Progenitor cell of endocrine pancreas (in vitro differentiated cells): ENCODE data around the gene GNA15. TPM values are rescaled to one million over a fixed set of nuclear protein-coding genes. Genes with fewer than 3 reads are reported as not detected.
"Not testable (repeated sequence)": the region's sequence is repeated elsewhere in the genome, so short reads cannot be mapped to it uniquely, and the experiment has no call there.

Experiments
- DNase-seq: peaks from one replicate; pipeline ENCODE4 v3.0.0; 2021; ENCODE audit warnings: low spot score; ENCODE audit not compliant: unreplicated experiment
- H3K27ac Mint-ChIP-seq: 2 replicates; pipeline ENCODE4 v1.8.0; 2021; ENCODE audit warnings: mild to moderate bottlenecking, moderate library complexity, mixed read lengths
- H3K27me3 Mint-ChIP-seq: 2 replicates; pipeline ENCODE4 v1.8.0; 2021; ENCODE audit warnings: mixed read lengths
- H3K36me3 Mint-ChIP-seq: 2 replicates; pipeline ENCODE4 v1.8.0; 2022; ENCODE audit warnings: mixed read lengths; ENCODE audit not compliant: insufficient read depth
- H3K4me1 Mint-ChIP-seq: 2 replicates; pipeline ENCODE4 v1.8.0; 2021; ENCODE audit warnings: low read depth, mixed read lengths
- H3K4me3 Mint-ChIP-seq: 2 replicates; pipeline ENCODE4 v1.8.0; 2021; ENCODE audit warnings: low read depth, mild to moderate bottlenecking, moderate library complexity, mixed read lengths
- H3K9me3 Mint-ChIP-seq: 2 replicates; pipeline ENCODE4 v1.8.0; 2021; ENCODE audit warnings: low read depth, mixed read lengths
- CTCF ChIP-seq: fragments of 200-600 bp; sonication (generic); IDR thresholded peaks from one replicate; pipeline ENCODE4 v1.5.0; 2021; ENCODE audit warnings: antibody characterized with exemption, mild to moderate bottlenecking; ENCODE audit not compliant: unreplicated experiment
- long read RNA-seq: library from polyadenylated mRNA; unstranded; transcript quantifications from one replicate; pipeline ENCODE4 v2.0.0, GENCODE V29; 2020
- total RNA-seq: library from RNA; stranded (reverse); gene quantifications from 2 replicates; pipeline ENCODE4 v1.2.1, GENCODE V29; 2021

The GNA15 gene
- not detected in 2 replicates for total RNA-seq
- long read RNA-seq = 0 reads

DNA sequence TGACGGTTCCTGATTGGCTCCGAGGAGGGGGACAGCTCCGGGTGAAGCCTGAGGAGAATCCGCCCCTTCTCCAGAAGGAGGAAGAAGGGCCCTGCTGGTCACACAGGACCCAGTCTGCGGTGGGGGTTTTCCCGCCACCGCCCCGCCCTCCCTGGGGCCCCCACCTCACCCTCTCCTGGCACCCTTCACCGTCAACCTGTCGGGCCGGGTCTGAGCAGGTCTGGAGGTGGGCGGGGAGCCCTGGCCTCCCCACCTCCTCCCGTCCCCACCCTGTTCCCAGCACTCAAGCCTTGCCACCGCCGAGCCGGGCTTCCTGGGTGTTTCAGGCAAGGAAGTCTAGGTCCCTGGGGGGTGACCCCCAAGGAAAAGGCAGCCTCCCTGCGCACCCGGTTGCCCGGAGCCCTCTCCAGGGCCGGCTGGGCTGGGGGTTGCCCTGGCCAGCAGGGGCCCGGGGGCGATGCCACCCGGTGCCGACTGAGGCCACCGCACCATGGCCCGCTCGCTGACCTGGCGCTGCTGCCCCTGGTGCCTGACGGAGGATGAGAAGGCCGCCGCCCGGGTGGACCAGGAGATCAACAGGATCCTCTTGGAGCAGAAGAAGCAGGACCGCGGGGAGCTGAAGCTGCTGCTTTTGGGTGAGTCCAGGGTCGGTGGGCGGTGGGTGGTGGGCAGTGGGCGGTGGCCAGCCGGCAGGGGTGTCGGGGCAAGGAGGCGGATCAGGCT, at the start of gene GNA15:
TSS of gene GNA15 (plus strand) at position 73 of the 723 bp plus-strand sequence. CDS start at position 491, 418 bp downstream.
- Mint-ChIP-seq H3K4me3 (no peak within 1 kb of the TSS), H3K27ac (peak within 1 kb of the TSS; percentile 67)
- no peak for DNase-seq

DNA sequence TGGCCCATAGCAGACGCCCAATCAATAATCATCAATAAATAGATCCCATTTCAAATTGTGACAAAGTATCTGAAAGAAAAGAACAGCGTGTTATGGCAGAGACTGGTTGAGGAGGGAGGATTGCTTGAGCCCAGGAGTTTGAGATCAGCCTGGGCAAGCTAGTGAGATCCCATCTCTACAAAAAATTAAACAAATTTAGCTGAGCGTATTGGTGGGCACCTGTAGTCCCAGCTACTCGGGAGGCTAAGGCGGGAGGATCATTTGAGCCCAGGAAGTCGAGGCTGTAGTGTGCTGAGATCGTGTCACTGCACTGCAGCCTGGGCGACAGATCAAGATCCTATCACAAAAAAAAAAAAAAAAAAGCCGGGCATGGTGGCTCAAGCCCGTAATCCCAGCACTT, 48.1 kb upstream of the GNA15 start:
- H3K9me3 Mint-ChIP-seq = no peaks in the 10 kb centered on the region
- H3K27ac Mint-ChIP-seq = no peak overlapping the region
- H3K27me3 Mint-ChIP-seq = no peaks in the 10 kb centered on the region
- no peak overlapping the region for H3K4me3 Mint-ChIP-seq
- no peak for DNase-seq
- no peaks in the 10 kb centered on the region for H3K36me3 Mint-ChIP-seq
- H3K4me1 Mint-ChIP-seq = peaks cover 1% of the 10 kb centered on the region
- TF ChIP-seq CTCF = no peak

More for the DNA sequence above, at the start of gene GNA15:
- Mint-ChIP-seq H3K27me3 (no peaks in the 10 kb centered on the region), H3K9me3 (peaks cover 6% of the 10 kb centered on the region), H3K4me1 (no peaks in the 10 kb centered on the region), H3K36me3 (no peaks in the 10 kb centered on the region)
- no peak for TF ChIP-seq CTCF

GRCh38 chr19:3089299-3089855, 46.5 kb upstream of the GNA15 start:
- H3K27ac Mint-ChIP-seq, DNase-seq, H3K27me3 Mint-ChIP-seq, H3K9me3 Mint-ChIP-seq, H3K4me3 Mint-ChIP-seq, H3K36me3 Mint-ChIP-seq, H3K4me1 Mint-ChIP-seq: not testable (repeated sequence)

DNA sequence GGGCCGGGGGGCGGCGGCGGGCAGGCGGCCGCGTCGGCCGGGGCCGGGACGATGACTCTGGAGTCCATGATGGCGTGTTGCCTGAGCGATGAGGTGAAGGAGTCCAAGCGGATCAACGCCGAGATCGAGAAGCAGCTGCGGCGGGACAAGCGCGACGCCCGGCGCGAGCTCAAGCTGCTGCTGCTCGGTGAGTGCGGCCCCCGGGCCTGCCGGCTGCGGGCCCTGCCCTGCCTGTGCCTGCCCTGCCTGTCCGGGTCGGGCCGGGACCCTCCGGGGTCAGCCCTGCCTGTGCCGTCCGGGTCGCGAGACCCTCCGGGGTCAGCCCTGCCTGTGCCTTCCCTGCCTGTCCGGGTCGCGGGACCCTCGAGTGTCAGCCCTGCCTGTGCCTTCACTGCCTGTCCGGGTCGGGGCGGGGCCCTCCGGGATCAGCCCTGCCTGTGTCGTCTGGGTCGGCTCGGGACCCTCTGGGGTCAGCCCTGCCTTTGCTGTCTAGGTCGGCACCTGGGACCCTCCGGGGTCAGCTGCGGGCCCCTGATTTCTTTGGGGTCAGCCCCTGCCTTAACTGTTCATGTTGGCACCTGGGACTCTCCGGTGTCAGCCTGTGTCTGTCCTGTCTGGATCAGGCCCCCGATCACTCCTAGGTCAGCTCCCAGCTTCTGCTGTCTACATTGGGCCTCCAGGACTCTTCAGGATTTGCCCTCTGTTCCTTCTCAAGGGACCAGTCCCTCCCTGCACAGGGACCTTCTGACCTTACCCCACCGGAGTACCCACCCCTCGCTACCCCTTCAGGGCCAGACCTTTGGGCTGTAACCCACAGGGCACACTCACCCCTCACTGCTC, 41.0 kb upstream of the GNA15 start:
- Mint-ChIP-seq H3K4me3 (peak overlapping the region; percentile 83), H3K36me3 (no peaks in the 10 kb centered on the region), H3K9me3 (no peaks in the 10 kb centered on the region), H3K4me1 (peaks cover 21% of the 10 kb centered on the region), H3K27ac (peak overlapping the region; percentile 86), H3K27me3 (no peaks in the 10 kb centered on the region)
- DNase-seq = no peak
- no peak for TF ChIP-seq CTCF

- Mint-ChIP-seq H3K27me3 (no peaks in the 10 kb centered on the region), H3K27ac (peak overlapping the region; percentile 86), H3K9me3 (no peaks in the 10 kb centered on the region), H3K36me3 (no peaks in the 10 kb centered on the region), H3K4me3 (peak overlapping the region; percentile 83), H3K4me1 (peaks cover 21% of the 10 kb centered on the region)
- TF ChIP-seq CTCF = no peak
- DNase-seq = no peak
Observed at GRCh38 chr19:3095441-3096191, 40.2 kb upstream of the GNA15 start.
